NB4 (cell line): ENCODE data around the gene MAGI1.
"Not testable (repeated sequence)": the region's sequence is repeated elsewhere in the genome, so short reads cannot be mapped to it uniquely, and the experiment has no call there.

Experiments used
- DNase-seq: peaks from one replicate; pipeline ENCODE4 v3.0.0; 2010; ENCODE audit warnings: low read depth
- H3K4me3 ChIP-seq: one replicate; pipeline ENCODE4 v1.5.1; 2011; ENCODE audit warnings: mild to moderate bottlenecking, low read depth, low read length, moderate library complexity
- MAX ChIP-seq: IDR thresholded peaks from 2 replicates; pipeline ENCODE4 v1.6.1; 2011; ENCODE audit warnings: low read depth, low read length
- MYC ChIP-seq: IDR thresholded peaks from 2 replicates; pipeline ENCODE4 v1.6.1; 2011; ENCODE audit warnings: low read depth, low read length
- POLR2A ChIP-seq: IDR thresholded peaks from 2 replicates; pipeline ENCODE4 v1.6.1; 2011; ENCODE audit warnings: mild to moderate bottlenecking; ENCODE audit not compliant: insufficient read length; ENCODE audit errors: extremely low read depth
- TF ChIP-seq, protein P1 (sequence below): IDR thresholded peaks from one replicate; pipeline ENCODE4 v1.5.1; 2012; ENCODE audit warnings: low read depth, low read length

The MAGI1 gene

DNA sequence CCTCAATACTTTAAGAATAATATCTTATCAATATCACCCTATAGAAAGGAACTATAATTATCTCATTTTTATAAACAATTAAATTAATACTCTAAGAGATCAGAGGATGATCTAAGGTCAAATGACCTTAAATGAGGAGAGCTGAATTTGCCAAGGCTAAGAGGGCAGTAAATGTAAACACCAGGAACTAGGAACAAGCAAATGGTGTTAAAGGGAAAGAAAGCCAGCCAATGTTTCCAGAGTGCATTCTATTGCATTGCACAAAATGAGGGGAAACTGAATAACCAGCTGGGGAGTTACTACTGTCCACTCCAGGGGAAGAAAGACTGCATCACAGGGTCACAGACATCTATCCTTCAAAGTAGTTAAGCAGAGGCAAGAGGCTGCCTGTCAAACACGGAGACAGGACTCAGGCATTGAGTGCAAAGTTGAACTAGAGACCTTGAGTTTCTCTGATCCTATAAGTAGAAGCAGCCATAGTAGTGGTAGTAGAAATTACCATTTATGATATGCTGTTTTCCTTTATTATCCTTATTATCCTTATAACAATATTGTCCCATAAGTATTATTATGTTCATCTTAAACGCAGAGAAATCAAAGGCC is 466.4 kb downstream of the MAGI1 start:
- H3K4me3 ChIP-seq = no peak overlapping the region
- TF ChIP-seq MYC = no peak
- no peak for TF ChIP-seq MAX
- TF ChIP-seq POLR2A = no peak
- TF ChIP-seq, protein P1, sequence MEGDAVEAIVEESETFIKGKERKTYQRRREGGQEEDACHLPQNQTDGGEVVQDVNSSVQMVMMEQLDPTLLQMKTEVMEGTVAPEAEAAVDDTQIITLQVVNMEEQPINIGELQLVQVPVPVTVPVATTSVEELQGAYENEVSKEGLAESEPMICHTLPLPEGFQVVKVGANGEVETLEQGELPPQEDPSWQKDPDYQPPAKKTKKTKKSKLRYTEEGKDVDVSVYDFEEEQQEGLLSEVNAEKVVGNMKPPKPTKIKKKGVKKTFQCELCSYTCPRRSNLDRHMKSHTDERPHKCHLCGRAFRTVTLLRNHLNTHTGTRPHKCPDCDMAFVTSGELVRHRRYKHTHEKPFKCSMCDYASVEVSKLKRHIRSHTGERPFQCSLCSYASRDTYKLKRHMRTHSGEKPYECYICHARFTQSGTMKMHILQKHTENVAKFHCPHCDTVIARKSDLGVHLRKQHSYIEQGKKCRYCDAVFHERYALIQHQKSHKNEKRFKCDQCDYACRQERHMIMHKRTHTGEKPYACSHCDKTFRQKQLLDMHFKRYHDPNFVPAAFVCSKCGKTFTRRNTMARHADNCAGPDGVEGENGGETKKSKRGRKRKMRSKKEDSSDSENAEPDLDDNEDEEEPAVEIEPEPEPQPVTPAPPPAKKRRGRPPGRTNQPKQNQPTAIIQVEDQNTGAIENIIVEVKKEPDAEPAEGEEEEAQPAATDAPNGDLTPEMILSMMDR = no peak
- DNase-seq = no peak

GRCh38 chr3:65569845-65570405 is 468.8 kb downstream of the MAGI1 start:
- H3K4me3 ChIP-seq = no peak overlapping the region
- no peak for DNase-seq
- TF ChIP-seq MAX (no peak), POLR2A (no peak), MYC (no peak)
- TF ChIP-seq, protein P1 = no peak

GRCh38 chr3:65569129-65569528 is 469.6 kb downstream of the MAGI1 start:
- TF ChIP-seq MAX = no peak
- no peak for TF ChIP-seq MYC
- no peak for TF ChIP-seq POLR2A
- TF ChIP-seq, protein P1 = no peak
- DNase-seq = no peak
- H3K4me3 ChIP-seq = no peak overlapping the region

GRCh38 chr3:65568497-65568896 is 470.2 kb downstream of the MAGI1 start:
- no peak overlapping the region for H3K4me3 ChIP-seq
- DNase-seq = no peak
- TF ChIP-seq MYC (no peak), POLR2A (no peak), MAX (no peak)
- TF ChIP-seq, protein P1 = no peak

DNA sequence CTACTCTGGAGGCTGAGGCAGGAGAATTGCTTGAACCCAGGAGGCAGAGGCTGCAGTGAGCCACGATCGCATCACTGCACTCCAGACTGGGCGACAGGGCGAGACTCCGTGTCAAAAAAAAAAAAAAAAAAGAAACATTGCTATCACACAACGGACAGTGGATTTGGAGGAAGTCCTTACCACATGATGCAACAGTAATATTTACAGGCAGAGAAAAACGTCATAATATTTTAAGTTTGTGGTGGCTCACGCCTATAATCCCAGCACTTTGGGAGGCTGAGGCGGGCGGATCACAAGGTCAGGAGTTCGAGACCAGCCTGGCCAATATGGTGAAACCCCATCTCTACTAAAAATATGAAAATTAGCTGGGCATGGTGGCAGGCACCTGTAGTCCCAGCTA is 473.0 kb downstream of the MAGI1 start:
- H3K4me3 ChIP-seq, DNase-seq: not testable (repeated sequence)

GRCh38 chr3:65564483-65564882 is 474.2 kb downstream of the MAGI1 start:
- H3K4me3 ChIP-seq = no peak overlapping the region
- TF ChIP-seq MAX = no peak
- no peak for TF ChIP-seq POLR2A
- TF ChIP-seq, protein P1 = no peak
- no peak for TF ChIP-seq MYC
- DNase-seq = no peak
